Measurements from ENCODE around the gene PSMD1.

DNA sequence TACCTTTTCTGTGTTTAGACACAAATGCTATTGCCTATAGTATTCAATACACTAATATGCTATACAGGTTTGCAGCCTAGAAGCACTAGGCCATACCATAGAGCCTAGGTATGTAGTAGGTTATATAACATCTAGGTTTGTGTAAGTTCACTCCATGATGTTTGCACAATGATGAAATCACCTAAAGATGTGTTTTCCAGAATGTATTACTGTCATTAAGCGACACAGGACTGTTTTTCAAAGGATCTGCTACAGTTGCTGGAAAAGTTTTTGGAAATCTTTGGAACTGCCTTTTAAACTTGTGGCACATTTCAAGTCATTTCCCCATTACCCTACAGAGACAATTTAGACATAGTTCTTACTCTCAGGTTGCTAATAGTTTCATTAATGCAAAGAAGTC, 9.3 kb downstream of the PSMD1 start:
- TF ChIP-seq, protein P1, sequence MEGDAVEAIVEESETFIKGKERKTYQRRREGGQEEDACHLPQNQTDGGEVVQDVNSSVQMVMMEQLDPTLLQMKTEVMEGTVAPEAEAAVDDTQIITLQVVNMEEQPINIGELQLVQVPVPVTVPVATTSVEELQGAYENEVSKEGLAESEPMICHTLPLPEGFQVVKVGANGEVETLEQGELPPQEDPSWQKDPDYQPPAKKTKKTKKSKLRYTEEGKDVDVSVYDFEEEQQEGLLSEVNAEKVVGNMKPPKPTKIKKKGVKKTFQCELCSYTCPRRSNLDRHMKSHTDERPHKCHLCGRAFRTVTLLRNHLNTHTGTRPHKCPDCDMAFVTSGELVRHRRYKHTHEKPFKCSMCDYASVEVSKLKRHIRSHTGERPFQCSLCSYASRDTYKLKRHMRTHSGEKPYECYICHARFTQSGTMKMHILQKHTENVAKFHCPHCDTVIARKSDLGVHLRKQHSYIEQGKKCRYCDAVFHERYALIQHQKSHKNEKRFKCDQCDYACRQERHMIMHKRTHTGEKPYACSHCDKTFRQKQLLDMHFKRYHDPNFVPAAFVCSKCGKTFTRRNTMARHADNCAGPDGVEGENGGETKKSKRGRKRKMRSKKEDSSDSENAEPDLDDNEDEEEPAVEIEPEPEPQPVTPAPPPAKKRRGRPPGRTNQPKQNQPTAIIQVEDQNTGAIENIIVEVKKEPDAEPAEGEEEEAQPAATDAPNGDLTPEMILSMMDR (IDR thresholded peaks at IDR 0.05): no peak
- TF ChIP-seq POLR2A (IDR thresholded peaks at IDR 0.05) (no peak), EP300 (IDR thresholded peaks at IDR 0.05) (no peak)
